ENCODE results near the gene CER1.

DNA sequence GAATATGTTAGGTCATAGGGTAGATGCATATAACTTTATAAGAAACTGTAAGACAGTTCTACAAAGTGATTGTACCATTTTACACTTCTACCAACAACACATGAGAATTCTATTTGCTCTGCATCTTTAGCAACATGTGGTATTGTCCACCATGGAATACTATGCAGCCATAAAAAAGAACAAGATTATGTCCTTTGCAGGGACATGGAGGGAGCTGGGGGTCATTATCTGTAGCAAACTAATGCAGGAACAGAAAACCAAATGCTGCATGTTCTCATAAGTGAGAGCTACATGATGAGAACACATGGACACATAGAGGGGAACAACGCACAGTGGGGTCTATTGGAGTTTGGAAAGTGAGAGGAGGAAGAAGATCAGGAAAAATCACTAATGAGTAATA lies 22.2 kb upstream of the CER1 start:
- TF ChIP-seq JUN (IDR thresholded peaks at IDR 0.05; ENCODE audit: borderline replicate concordance, insufficient read depth, insufficient read length, low read depth): no peak
- no peak for TF ChIP-seq EZH2 (IDR thresholded peaks at IDR 0.05; ENCODE audit: borderline replicate concordance, low read depth, low read length, severe bottlenecking)
- TF ChIP-seq, protein P1, sequence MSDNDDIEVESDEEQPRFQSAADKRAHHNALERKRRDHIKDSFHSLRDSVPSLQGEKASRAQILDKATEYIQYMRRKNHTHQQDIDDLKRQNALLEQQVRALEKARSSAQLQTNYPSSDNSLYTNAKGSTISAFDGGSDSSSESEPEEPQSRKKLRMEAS (IDR thresholded peaks at IDR 0.05; ENCODE audit: insufficient read depth, insufficient read length): no peak

Data from endothelial cell of umbilical vein (primary cell).